GM10266 (cell line): ENCODE data around the gene KTN1.

Source experiments
- DNase-seq: peaks from one replicate; pipeline ENCODE4 v3.0.0; 2012; ENCODE audit errors: extremely low spot score
- CTCF ChIP-seq: IDR thresholded peaks from 2 replicates; pipeline ENCODE4 v1.5.1; 2012; ENCODE audit warnings: mild to moderate bottlenecking, low read depth; ENCODE audit not compliant: control insufficient read depth, insufficient read depth; ENCODE audit errors: missing control alignments

KTN1 gene

GRCh38 chr14:55553791-55554190 is 26.2 kb upstream of the KTN1 start:
- DNase-seq, result no peak
- TF ChIP-seq CTCF, result no peak

DNA sequence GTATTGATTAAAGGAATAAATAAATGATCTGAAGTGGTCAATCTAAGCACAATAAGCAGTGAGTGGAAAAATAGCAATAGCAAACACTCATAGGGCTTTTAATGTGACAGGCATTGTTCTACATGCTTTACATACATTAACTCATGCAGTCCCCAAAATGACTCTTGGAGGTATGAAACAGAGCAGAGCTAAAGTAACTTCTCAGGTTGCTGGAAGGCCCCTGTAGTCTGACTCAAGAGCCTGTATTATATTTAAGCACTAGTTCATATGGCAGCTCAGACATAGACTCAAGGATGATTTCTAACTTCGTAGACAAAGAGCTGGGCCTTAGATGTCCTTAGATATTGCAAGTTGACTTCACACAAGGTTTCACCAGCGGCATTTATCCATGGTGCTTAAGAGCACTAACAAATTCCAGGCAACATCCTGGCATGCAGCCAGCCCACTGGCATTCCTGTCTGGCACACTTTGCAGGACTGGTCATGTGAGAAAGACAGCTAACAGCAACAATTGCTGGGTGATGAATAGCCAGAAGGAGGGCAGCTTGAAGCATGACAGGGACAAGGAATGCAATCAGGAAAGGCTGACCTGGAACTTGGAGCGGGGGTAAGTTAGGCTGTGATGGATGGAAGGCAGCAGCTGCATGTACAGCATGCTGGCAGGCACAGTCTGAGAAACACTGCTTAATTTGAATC is 22.9 kb upstream of the KTN1 start:
- TF ChIP-seq CTCF, result no peak
- DNase-seq, result no peak

- TF ChIP-seq CTCF, result no peak
- DNase-seq, result no peak
These were observed 17.9 kb upstream of the KTN1 start for GRCh38 chr14:55562135-55562534.

GRCh38 chr14:55568618-55569017 is 11.4 kb upstream of the KTN1 start:
- DNase-seq, result no peak
- no peak for TF ChIP-seq CTCF

- no peak for TF ChIP-seq CTCF
- no peak for DNase-seq
These were observed 8.7 kb upstream of the KTN1 start for GRCh38 chr14:55571125-55571889.

DNA sequence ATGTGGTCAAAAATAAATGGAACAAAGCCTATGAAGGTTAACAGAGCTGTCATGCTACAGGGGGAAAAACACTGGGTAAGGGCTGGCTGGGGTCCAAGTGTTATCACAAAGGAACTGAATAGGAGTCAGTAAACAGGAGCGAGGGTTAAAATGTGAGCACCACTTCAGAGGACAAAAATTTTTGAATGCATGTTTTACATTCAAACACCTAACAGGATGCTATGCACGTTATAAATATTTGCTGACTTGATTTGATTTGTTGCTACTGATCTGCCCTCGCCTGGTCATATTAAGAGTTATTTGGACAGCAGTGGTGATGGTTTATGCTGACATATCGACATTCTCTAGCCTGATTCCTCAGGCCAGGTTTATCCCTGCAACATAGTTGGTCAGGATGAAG is 7.4 kb upstream of the KTN1 start:
- no peak for DNase-seq
- TF ChIP-seq CTCF, result no peak

GRCh38 chr14:55574988-55575387 is 5.0 kb upstream of the KTN1 start:
- no peak for DNase-seq
- TF ChIP-seq CTCF, result no peak
